ENCODE results near the gene KMT5B.

The KMT5B gene

DNA sequence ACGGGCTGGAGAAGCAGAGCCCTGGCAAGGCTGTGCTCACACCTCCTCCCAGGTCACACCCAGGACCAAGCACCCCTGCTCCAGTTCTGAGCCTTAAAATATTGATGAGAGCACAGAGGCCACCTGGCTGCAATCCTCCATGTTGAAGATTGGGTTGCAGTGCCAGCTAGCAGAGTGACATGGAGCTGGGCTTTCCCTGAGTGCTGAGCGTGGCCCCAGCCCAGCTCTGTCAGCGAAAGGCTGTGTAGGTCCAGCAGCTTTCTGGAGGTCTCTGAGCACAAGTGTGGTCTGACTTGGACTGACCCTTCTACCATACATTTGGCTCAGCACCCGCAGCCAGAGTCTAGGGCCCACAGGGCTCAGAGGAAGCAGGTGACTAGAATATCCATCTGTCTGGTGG lies 87.9 kb downstream of the KMT5B start:
- Histone ChIP-seq H4K20me1 (ENCODE audit: control insufficient read depth, insufficient read depth, low read depth, low read length) (no peaks in the 10 kb centered on the region), H3K79me2 (ENCODE audit: control insufficient read depth, low read length) (peaks cover 10% of the 10 kb centered on the region), H3K4me1 (ENCODE audit: control insufficient read depth, low read length) (peaks cover 9% of the 10 kb centered on the region), H3K9me2 (replicated peaks; ENCODE audit: control insufficient read depth, low read length) (no peaks in the 10 kb centered on the region), H3K36me3 (ENCODE audit: control insufficient read depth, low read length) (no peaks in the 10 kb centered on the region), H3K27me3 (ENCODE audit: control insufficient read depth, low read length) (no peaks in the 10 kb centered on the region), H3K4me2 (ENCODE audit: low read length) (no peak overlapping the region), H3K9me3 (ENCODE audit: control insufficient read depth, insufficient read depth, low read length) (no peaks in the 10 kb centered on the region), H3F3A (ENCODE audit: control insufficient read depth, insufficient read depth) (peaks cover 2% of the 10 kb centered on the region; the same call in 1 of the 2 replicates), H3K4me3 (ENCODE audit: low read length) (no peak overlapping the region), H3K27ac (ENCODE audit: low read depth, low read length) (no peak overlapping the region)
- TF ChIP-seq, protein P1, sequence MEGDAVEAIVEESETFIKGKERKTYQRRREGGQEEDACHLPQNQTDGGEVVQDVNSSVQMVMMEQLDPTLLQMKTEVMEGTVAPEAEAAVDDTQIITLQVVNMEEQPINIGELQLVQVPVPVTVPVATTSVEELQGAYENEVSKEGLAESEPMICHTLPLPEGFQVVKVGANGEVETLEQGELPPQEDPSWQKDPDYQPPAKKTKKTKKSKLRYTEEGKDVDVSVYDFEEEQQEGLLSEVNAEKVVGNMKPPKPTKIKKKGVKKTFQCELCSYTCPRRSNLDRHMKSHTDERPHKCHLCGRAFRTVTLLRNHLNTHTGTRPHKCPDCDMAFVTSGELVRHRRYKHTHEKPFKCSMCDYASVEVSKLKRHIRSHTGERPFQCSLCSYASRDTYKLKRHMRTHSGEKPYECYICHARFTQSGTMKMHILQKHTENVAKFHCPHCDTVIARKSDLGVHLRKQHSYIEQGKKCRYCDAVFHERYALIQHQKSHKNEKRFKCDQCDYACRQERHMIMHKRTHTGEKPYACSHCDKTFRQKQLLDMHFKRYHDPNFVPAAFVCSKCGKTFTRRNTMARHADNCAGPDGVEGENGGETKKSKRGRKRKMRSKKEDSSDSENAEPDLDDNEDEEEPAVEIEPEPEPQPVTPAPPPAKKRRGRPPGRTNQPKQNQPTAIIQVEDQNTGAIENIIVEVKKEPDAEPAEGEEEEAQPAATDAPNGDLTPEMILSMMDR (IDR thresholded peaks at IDR 0.05; ENCODE audit: low read depth, low read length, poor library complexity, severe bottlenecking): no peak
- no peak for TF ChIP-seq EZH2phosphoT487 (IDR thresholded peaks at IDR 0.05; ENCODE audit: borderline replicate concordance, low read length)

DNA sequence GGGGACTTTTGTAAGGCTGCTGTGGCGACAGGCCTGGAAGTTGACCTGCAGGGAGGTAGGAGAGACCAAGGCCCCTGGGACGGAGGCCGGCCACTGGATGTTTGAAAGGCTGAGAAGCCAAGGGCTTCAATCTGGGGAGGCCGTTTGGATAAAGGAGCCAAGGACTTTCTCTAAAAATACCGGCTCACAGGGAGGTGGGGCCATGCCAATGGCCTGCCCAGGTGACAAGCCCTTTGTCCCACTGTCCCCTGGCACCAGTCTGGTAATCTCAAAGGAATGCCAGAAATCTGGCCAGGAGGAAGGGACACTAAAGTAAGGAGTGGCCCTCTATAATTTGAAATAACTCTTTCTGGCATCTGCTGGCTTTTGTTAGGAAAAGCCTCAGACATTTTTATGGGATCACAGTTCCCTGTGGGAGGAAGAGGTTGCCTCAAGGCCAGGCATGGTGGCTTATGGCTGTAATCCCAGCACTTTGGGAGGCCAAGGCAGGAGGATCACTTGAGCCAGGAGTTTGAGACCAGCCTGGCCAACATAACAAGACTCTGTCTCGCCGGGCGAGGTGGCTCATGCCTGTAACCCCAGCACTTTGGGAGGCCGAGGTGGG lies 90.1 kb downstream of the KMT5B start:
- peaks cover 28% of the 10 kb centered on the region for H3K4me1 ChIP-seq (ENCODE audit: control insufficient read depth, low read length)
- TF ChIP-seq EZH2phosphoT487 (IDR thresholded peaks at IDR 0.05; ENCODE audit: borderline replicate concordance, low read length): no peak
- TF ChIP-seq, protein P1 (IDR thresholded peaks at IDR 0.05; ENCODE audit: low read depth, low read length, poor library complexity, severe bottlenecking): no peak

DNA sequence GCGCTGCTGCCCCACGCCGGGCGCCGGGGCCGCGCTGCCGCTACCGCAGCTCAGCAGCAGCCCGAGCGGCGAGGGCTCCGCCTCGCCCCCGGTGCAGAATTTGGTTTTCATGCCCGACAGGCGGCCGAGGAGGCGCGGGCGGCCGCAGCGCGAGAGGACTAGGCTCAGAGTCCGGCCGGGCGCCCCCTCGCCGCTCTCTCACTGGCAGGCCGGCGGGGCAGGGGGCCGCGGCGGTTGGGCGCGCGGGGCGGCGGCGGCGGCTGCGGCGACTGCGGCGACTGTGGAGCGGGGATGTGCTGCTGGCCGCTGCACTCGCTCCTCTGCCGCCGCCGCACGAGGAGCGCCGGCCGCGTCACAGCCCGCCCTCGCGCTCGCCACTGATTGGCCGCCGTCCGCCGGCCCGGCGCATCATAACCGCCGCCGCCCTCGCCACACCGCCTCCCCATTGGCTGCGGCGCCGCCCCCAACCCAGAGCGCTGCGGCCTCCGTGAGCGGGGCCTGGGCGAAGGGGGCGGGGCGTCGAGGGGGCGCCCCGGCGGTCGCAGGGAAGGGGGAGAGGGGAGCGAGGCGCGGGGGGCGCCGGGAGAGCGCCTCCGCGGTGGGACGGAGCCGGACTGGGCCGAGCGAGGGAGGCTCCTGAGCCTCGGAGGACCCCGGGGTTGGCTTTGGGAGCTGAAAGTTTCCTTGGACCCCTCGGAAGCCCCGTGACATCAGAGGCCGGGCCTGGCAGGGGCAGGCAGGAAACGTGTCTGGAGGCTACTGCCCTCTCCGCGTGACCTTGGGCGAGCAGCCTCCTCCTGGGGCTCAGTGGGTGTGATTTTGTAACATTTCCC lies 91.8 kb downstream of the KMT5B start, which contains the start of gene CHKA:
CHKA (minus strand) TSS at position 322 of the 833 bp plus-strand sequence; CDS start at position 111, 211 bp downstream.
- H4K20me1 ChIP-seq (ENCODE audit: control insufficient read depth, insufficient read depth, low read depth, low read length): peaks cover 6% of the 10 kb centered on the region; the same call in 1 of the 2 replicates
- H3K27ac ChIP-seq (ENCODE audit: low read depth, low read length): peak within 1 kb of the TSS; percentile 39; the same call in 1 of the 2 replicates
- peaks cover 49% of the 10 kb centered on the region for H3K79me2 ChIP-seq (ENCODE audit: control insufficient read depth, low read length)
- H3K4me3 ChIP-seq (ENCODE audit: low read length): peak within 1 kb of the TSS; percentile 77
- TF ChIP-seq EZH2phosphoT487 (IDR thresholded peaks at IDR 0.05; ENCODE audit: borderline replicate concordance, low read length): no peak
- TF ChIP-seq, protein P1 (IDR thresholded peaks at IDR 0.05; ENCODE audit: low read depth, low read length, poor library complexity, severe bottlenecking): no peak
- peak within 1 kb of the TSS; percentile 89 for H3K4me2 ChIP-seq (ENCODE audit: low read length)
- H3K36me3 ChIP-seq (ENCODE audit: control insufficient read depth, low read length): peaks cover 15% of the 10 kb centered on the region; the same call in 1 of the 2 replicates
- peaks cover 14% of the 10 kb centered on the region; the same call in 1 of the 2 replicates for H3F3A ChIP-seq (ENCODE audit: control insufficient read depth, insufficient read depth)
- H3K9me2 ChIP-seq (replicated peaks; ENCODE audit: control insufficient read depth, low read length): no peaks in the 10 kb centered on the region
- H3K4me1 ChIP-seq (ENCODE audit: control insufficient read depth, low read length): peaks cover 28% of the 10 kb centered on the region
- no peaks in the 10 kb centered on the region for H3K9me3 ChIP-seq (ENCODE audit: control insufficient read depth, insufficient read depth, low read length)
- H3K27me3 ChIP-seq (ENCODE audit: control insufficient read depth, low read length): no peaks in the 10 kb centered on the region

More for the DNA sequence above, 90.1 kb downstream of the KMT5B start:
- no peaks in the 10 kb centered on the region for H3K27me3 ChIP-seq (ENCODE audit: control insufficient read depth, low read length)
- no peaks in the 10 kb centered on the region for H3K9me3 ChIP-seq (ENCODE audit: control insufficient read depth, insufficient read depth, low read length)
- no peak overlapping the region for H3K27ac ChIP-seq (ENCODE audit: low read depth, low read length)
- no peaks in the 10 kb centered on the region for H3K9me2 ChIP-seq (replicated peaks; ENCODE audit: control insufficient read depth, low read length)
- peaks cover 6% of the 10 kb centered on the region; the same call in 1 of the 2 replicates for H4K20me1 ChIP-seq (ENCODE audit: control insufficient read depth, insufficient read depth, low read depth, low read length)
- H3F3A ChIP-seq (ENCODE audit: control insufficient read depth, insufficient read depth): peaks cover 14% of the 10 kb centered on the region; the same call in 1 of the 2 replicates
- peaks cover 7% of the 10 kb centered on the region; the same call in 1 of the 2 replicates for H3K36me3 ChIP-seq (ENCODE audit: control insufficient read depth, low read length)
- H3K79me2 ChIP-seq (ENCODE audit: control insufficient read depth, low read length): peaks cover 31% of the 10 kb centered on the region
- no peak overlapping the region for H3K4me3 ChIP-seq (ENCODE audit: low read length)
- no peak overlapping the region for H3K4me2 ChIP-seq (ENCODE audit: low read length)

Data from DOHH2 (cell line).